ENCODE measurements around the gene CDS2.

The CDS2 gene

GRCh38 chr20:5119435-5120184 lies 7.2 kb upstream of the CDS2 start, which contains the start of gene PCNA:
TSS of gene PCNA (minus strand) at chr20:5119958. CDS start at chr20:5119798, 160 bp downstream.
- DNase-seq, result peak; percentile 97

- DNase-seq, result peak; percentile 46
These were observed 6.7 kb upstream of the CDS2 start for GRCh38 chr20:5120185-5120476.

- no peak for DNase-seq
These were observed 3.9 kb upstream of the CDS2 start for GRCh38 chr20:5122873-5123260.

DNA sequence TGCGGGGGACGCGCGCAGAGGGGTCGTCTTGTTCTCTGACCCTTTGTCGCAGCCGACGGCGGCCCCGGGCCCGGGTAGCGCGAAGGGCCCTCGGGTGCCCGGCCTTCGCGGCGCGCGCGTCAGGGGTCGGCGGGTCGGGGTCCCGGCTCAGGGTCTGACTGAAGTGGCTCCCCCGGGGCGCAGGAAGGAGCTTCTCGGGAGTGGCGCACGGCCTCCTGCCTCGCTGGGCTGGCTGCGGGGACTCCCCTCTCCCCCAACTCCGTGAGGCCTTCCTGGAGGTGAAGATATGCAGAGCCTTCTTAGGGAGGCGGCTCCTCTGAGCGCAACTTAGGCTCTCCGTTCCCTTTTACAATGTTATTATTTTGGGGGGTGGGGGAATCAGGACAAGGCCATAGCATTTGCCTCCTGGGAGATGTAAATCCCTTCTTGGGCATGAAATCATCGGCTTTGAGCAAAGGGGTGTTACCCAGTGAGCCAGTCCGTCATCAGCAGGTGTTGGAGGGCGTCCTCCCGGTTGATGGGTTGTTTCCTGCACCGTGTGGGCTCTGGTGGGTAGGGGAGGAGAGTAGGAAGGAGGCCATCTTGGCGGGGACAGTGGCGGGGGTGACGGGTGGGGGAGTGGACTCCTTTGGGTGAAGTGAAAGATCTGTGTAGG lies 523 bp downstream of the CDS2 start:
- peak; percentile 66 for DNase-seq

GRCh38 chr20:5127859-5128424 lies 1.1 kb downstream of the CDS2 start:
- DNase-seq, result no peak

- no peak for DNase-seq
These were observed 2.1 kb downstream of the CDS2 start for GRCh38 chr20:5128886-5129285.

- DNase-seq, result no peak
These were observed 4.7 kb downstream of the CDS2 start for GRCh38 chr20:5131502-5131901.

DNA sequence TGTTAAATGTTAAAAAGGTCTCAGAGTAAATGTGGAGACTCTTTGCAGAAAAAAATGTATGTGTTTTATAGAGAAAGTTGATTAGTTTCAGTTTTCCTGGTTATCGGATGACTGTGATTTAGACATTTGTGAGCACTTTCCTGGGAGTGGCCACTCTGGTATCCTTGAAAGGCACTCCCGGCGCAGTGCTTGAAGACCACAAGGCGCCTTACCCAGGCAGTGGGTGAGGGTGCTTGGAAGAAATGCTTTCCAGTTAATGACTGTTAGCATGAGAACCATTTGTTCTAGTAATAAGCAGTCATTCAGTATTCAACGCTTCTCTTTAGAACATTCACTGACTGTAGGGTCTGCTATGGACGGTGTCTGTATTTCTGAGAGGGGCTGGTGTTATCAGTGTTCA lies 7.2 kb downstream of the CDS2 start:
- DNase-seq, result no peak

DNA sequence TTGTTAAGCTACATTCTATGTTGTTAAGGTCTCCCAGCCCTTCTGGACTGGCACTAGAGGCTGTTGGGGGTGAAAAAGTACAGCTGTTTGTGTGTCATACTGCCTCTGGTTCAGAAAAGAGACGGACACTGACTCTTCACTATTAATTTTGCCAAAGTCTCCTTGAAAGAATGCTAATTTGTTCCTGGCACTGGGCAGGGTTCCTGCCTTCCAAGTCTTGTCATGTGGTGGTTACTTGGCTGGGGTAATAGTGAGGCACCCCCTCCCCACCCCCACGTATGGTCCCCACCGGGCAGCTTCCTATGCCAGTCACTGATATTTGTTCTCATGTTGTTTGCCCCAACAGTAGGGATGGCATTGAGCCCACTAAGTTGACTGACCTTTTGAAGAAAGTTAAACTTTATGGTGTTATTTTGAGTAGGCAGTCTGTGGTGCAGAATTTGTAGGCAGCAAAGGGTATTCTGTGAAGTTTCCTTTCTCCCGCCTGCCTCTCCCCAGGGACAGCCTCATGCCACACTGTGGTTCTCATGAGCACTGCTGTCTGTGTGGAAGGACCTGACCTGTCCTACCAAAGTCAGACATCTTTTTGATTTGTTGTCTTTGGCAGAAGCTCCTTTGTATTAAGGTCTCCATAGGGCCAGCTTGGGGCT lies 8.7 kb downstream of the CDS2 start:
- no peak for DNase-seq

DNA sequence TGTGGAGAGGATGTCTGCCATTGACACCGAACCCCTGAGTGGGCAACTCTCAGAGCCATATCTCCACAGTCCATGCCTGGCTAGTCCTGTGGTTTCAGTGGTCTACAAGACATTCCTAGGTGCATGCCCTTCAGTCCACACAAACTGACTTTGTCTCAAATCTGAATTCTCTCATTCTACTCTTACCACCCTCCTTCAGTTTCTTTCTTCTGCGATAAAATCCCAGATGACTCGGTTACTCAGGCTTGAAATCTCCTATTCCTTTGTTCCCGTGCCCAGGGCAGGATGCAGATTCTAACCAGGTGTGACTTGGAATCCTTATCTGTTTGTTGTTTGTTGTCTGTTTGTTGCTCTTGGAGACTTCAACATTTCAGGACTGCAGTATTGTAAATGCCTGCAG lies 9.3 kb downstream of the CDS2 start:
- DNase-seq, result no peak

GRCh38 chr20:5140195-5140594 lies 13.4 kb downstream of the CDS2 start:
- no peak for DNase-seq

DNA sequence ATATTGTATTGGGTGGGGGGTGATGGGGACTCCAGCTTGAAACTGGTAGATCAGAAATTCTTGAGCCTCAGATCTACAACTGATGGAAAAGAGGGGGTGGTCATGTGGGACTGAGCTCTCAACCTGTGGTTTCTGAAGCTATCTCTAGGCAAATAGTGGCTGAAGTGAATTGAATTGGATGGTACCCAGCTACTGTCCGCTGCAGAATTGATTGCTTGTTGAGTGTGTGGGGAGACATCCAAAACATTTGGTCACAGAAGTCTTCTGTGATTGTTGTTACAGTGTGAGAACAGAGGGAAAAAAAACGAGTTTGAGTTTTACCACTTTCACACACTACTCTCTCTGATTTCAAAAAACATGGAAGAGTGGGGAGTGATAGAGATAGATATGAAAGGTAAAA lies 14.8 kb downstream of the CDS2 start:
- no peak for DNase-seq

GRCh38 chr20:5143851-5144250 lies 17.0 kb downstream of the CDS2 start:
- no peak for DNase-seq

DNA sequence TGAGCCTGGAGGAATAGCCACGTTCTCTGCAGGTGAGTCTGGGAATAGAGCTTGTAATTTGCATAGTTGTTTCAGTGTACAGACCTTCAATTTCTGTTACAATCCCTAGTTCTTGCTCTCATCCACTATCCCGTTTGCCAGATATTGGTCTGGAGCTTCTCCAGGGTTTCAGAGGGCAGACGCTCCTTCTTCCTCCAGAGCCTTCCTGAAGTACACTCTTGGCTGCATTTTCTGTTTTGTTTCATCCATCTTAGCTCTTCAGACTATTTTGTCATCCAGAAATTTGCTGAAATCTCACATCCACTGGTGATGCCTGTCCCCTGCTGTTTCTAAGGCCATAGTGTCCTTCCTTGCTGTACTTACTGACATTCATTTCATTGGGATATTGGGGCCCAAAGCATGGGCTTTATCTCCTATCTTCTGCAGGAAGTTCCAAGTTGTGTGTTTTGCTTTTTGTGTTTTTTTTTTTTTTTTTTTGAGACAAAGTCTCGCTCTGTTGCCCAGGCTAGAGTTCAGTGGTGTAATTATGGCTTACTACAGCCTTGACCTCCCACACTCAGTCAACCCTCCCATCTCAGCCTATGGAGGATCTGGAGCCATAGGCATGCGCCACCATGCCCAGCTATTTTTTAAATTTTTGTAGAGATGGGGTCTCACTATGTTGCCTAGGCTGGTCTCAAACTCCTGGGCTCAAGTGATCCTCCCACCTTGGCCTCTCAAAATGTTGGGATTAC lies 18.7 kb downstream of the CDS2 start:
- no peak for DNase-seq

GRCh38 chr20:5146099-5146668 lies 19.4 kb downstream of the CDS2 start:
- DNase-seq, result no peak

- DNase-seq, result no peak
These were observed 20.2 kb downstream of the CDS2 start for GRCh38 chr20:5146871-5147592.

DNA sequence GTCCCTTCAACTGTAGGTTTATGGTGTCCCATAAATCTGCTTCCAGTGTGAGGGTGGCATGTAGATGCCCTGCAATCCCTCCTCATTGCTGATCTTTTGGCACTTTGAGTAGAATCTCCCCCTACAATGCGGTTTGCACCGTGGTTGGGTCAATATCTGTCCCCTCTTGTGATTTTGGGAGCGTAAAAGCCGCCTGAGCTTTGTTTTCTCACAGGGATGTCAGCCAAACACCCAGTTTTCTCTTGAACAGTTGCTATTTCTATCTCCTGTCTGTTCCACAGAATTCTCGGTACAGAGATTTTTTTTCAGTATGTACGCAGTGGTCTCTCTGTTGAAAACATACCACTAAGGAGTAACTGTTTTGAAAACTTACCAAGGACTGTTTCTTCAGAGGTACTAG lies 21.8 kb downstream of the CDS2 start:
- no peak for DNase-seq

GRCh38 chr20:5149892-5150225 lies 23.1 kb downstream of the CDS2 start:
- no peak for DNase-seq

DNA sequence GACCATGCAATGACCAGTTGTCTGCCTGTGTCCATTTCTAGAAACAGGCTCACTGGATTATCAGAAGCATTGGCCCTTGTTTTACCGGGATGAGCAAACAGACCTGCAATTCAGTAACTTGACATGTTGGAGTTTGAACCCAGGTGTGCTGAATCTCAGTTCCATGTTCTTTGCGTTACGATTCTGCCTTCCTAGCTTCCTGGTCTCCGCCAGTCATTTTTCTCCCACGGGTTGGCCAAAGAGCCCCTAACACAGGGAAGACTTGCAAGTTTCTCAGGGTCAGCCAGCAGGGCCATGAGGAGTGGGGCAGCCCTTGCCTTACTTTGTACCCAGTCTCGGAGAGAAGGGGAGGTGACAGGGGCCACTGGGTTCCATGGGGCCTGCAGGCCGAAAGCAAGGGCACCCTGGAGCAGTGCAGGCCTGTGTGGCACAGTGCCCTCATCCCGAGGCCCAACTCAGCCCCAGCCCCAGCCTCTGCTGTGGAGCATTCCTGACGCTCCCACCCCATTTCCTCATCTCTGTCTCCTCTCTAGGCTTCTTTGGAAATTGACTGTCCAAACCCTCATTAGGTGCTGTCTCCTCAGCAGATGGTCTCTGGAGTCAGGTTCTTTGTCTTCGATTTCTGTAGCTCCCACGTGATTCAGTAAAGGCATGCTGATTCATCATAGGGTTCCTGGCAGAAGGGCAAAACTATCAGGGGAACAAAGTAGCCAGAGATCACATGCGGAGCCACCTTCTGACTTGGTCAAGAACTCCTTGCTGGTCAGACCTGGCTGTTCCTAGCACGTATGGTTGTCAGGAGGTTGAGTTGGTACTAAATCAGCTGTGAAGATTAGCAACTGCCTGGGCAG lies 23.6 kb downstream of the CDS2 start:
- DNase-seq, result no peak

- no peak for DNase-seq
These were observed 26.3 kb downstream of the CDS2 start for GRCh38 chr20:5153152-5153467.
